ENCODE measurements around the gene C20orf144. TPM values are rescaled to one million over a fixed set of nuclear protein-coding genes. Genes with fewer than 3 reads are reported as not detected.

C20orf144 gene
- total and polyA plus RNA-seq, 7 donors = 0.12 to 0.66 TPM; not detected in 5

DNA sequence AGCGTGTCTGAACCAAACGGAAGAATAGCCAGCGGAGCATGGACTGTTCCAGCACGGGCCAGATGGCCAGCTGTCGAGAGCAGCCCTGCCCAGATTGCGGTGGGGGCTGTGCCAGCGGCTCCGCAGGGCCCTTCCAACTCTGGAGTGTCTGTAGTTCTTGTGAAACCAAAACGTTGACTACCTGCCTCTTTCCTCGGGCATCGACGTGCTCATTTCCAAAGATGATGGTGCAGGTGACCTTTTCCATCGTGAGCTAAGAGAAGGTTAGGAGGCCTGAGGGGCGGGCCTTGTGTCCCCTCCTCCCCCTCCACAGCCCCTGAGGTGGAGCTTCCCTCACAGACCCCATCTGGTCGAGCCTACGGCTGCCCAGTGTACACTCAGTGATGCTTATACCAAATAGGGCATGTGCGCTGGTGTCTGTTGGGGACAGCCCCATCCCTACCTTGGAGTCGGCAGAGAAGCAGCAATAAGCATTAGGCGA is 12.9 kb upstream of the C20orf144 start:
- Histone ChIP-seq H3K4me3 (no peak overlapping the region), H3K36me3 (peaks cover 7 to 19% (median 12%) of the 10 kb centered on the region in 4 donors), H3K27ac (peak overlapping the region in 2 of 4 donors; percentile 30 to 66), H3K9me3 (no peaks in the 10 kb centered on the region), H3K27me3 (no peaks in the 10 kb centered on the region), H3K4me1 (peaks cover 0 to 42% (median 32%) of the 10 kb centered on the region in 4 donors)
- WGBS, 2 donors = 77 to 79% methylated on average over 19 of the region's 19 CpGs
- peak; percentile 78 for DNase-seq
- intact Hi-C loops (cut with DNase I) = no loop called here
- no peak for TF ChIP-seq POLR2A (IDR thresholded peaks at IDR 0.05)
- TF ChIP-seq EP300 (IDR thresholded peaks at IDR 0.05) = no peak
- TF ChIP-seq POLR2AphosphoS5 (IDR thresholded peaks at IDR 0.05) = peak in 1 of 4 donors; percentile 17
- TF ChIP-seq, protein P1, sequence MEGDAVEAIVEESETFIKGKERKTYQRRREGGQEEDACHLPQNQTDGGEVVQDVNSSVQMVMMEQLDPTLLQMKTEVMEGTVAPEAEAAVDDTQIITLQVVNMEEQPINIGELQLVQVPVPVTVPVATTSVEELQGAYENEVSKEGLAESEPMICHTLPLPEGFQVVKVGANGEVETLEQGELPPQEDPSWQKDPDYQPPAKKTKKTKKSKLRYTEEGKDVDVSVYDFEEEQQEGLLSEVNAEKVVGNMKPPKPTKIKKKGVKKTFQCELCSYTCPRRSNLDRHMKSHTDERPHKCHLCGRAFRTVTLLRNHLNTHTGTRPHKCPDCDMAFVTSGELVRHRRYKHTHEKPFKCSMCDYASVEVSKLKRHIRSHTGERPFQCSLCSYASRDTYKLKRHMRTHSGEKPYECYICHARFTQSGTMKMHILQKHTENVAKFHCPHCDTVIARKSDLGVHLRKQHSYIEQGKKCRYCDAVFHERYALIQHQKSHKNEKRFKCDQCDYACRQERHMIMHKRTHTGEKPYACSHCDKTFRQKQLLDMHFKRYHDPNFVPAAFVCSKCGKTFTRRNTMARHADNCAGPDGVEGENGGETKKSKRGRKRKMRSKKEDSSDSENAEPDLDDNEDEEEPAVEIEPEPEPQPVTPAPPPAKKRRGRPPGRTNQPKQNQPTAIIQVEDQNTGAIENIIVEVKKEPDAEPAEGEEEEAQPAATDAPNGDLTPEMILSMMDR (IDR thresholded peaks at IDR 0.05) = no peak

DNA sequence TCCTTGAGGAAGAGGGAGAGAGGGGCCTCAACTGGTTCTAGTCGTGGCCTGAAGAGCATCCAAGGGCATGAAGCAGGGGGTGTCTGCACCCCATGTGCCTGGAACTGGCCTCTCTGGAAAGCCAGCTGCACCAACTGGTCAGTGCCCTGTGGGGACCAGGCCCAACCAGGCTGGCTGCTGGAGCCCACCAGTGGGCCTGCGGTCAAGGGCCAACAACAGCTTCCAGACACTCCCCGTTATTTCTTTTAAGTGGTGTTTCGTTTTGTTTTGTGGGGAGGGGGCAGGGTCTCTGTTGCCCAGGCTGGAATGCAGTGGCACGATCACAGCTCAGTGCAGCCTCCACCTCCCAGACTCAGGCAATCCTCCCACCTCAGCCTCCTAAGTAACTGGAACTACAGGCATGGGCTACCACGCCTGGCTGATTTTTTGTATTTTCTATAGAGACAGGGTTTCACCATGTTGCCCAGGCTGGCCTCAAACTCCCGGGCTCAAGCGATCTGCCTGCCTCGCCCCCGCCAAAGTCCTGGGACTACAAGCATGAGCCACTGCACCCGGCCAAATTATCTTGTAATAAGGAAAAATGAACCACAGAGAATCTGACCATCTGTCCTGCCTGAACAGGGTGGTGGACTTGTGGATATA is 11.9 kb upstream of the C20orf144 start:
- H3K4me1 ChIP-seq = peaks cover 0 to 42% (median 32%) of the 10 kb centered on the region in 4 donors
- TF ChIP-seq POLR2AphosphoS5 (IDR thresholded peaks at IDR 0.05) (no peak), EP300 (IDR thresholded peaks at IDR 0.05) (no peak), POLR2A (IDR thresholded peaks at IDR 0.05) (no peak)
- TF ChIP-seq, protein P1 (IDR thresholded peaks at IDR 0.05) = no peak
- peaks cover 0 to 9% (median 2%) of the 10 kb centered on the region in 4 donors for H3K36me3 ChIP-seq
- H3K27me3 ChIP-seq = no peaks in the 10 kb centered on the region
- no peak overlapping the region for H3K4me3 ChIP-seq
- no peaks in the 10 kb centered on the region for H3K9me3 ChIP-seq
- no peak overlapping the region for H3K27ac ChIP-seq
- WGBS, 2 donors = 63 to 86% methylated on average over 11 of the region's 11 CpGs
- intact Hi-C loops (cut with DNase I) = no loop called here
- DNase-seq = peak; percentile 60

DNA sequence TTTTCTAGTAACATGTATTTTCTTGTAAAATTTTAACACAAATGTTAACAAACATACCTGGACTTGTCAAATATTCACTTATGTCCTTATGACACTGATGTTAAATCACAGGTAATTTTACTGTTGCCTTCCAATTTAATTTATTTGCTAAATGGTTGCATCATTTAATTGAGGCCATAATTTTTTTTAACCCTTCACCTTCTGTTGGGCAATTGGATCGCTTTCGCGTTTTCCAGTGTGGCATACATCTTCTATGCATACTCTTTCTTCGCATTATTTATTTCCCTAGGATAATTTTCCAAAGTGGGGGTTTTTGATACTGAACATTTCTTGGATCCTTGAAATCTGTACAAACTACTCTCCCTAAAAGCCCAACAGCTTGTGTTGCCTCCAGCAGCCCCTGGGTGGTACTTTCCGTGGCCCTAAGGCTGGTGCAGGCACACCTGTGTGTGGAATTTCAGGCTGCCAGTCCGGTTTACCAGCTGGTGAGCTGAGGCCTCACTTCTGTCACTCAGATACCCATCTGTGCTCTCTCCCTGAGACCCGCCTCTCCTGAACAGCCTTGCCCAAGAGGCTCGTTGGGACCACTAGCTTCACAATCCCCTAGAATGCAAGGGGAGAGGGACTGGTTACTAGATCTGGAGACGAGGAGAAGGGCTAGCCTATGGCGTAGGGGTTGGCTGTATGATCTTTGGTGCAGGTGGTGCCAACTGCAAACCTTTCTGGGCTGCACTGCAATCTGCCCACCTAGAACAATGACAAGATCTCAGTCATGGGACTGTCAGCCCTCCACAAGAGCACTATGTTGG is 11.2 kb upstream of the C20orf144 start:
- peaks cover 0 to 2% (median 0%) of the 10 kb centered on the region in 4 donors for H3K36me3 ChIP-seq
- no peak overlapping the region for H3K27ac ChIP-seq
- intact Hi-C loops (cut with DNase I) = no loop called here
- H3K9me3 ChIP-seq = no peaks in the 10 kb centered on the region
- 37 to 68% methylated on average over 10 of the region's 10 CpGs for WGBS, 2 donors
- TF ChIP-seq POLR2A (IDR thresholded peaks at IDR 0.05) = no peak
- peak in 1 of 4 donors; percentile 10 for TF ChIP-seq POLR2AphosphoS5 (IDR thresholded peaks at IDR 0.05)
- peak; percentile 46 for DNase-seq
- no peaks in the 10 kb centered on the region for H3K27me3 ChIP-seq
- H3K4me3 ChIP-seq = no peak overlapping the region
- peaks cover 0 to 42% (median 32%) of the 10 kb centered on the region in 4 donors for H3K4me1 ChIP-seq

DNA sequence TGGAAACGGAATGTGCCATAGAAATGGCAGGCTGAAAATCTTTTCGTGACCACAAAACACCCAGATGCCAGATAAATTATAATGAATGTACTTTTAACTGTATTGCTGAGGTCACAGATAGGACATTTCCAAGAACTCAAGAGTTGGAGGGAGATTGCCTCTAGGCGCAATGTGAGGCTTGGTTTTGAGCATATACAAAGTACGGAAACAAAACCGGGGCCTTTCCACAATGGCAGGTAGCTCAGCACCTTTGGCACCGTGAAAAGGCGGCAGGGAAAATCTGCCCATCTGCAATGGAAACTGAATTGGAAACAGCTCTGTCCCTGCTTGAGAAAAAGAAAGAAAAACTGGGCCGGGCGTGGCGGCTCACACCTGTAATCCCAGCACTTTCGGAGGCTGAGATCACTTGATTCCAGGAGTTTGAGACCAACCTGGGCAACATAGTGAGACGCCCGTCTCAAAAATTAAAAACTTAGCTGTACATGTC is 10.5 kb upstream of the C20orf144 start:
- WGBS, 2 donors = 52 to 78% methylated on average over 13 of the region's 13 CpGs
- Histone ChIP-seq H3K27ac (no peak overlapping the region), H3K4me3 (no peak overlapping the region), H3K36me3 (no peaks in the 10 kb centered on the region), H3K27me3 (no peaks in the 10 kb centered on the region), H3K4me1 (peaks cover 0 to 42% (median 32%) of the 10 kb centered on the region in 4 donors), H3K9me3 (no peaks in the 10 kb centered on the region)
- intact Hi-C loops (cut with DNase I) = no loop called here
- no peak for TF ChIP-seq EP300 (IDR thresholded peaks at IDR 0.05)
- no peak for TF ChIP-seq POLR2A (IDR thresholded peaks at IDR 0.05)
- TF ChIP-seq, protein P1 (IDR thresholded peaks at IDR 0.05) = no peak
- no peak for TF ChIP-seq POLR2AphosphoS5 (IDR thresholded peaks at IDR 0.05)
- no peak for DNase-seq
